ENCODE results near the gene RGS2. TPM values are rescaled to one million over a fixed set of nuclear protein-coding genes. Genes with fewer than 3 reads are reported as not detected.

RGS2 gene
- polyA plus RNA-seq, 1 of the 3 experiments (the other 2 are of a cell fraction) = 47.1 TPM

DNA sequence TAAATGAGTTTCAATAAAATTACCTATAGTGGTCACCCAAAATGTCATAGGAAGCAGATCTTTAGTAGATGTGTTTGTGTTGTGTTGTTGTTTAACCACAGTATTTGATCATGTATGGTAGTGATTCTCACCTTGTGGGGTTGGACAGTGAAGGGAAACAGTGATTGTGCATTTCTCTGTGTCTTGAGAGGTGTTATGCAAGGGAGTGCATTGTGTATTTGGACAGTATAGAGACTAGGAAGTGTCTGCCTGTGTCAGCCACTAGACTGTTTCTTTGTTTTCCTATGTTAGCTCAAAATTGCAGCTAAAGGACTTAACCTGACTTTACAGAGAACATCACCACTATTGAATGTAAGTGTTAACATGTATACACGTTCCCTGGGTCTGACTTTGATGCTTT, 6.0 kb downstream of the RGS2 start:
- 56% methylated on average over 1 of the region's 1 CpG for WGBS (ENCODE audit: low lambda C conversion rate)
- DNase-seq = no peak
- Histone ChIP-seq H3K9me3 (no peaks in the 10 kb centered on the region), H3K4me3 (ENCODE audit: low read depth in 2 of 2, low read length in 1 of 2) (no peak overlapping the region), H4K20me1 (ENCODE audit: insufficient read depth) (peaks cover 8% of the 10 kb centered on the region; the same call in 1 of the 2 replicates), H3K79me2 (ENCODE audit: insufficient read depth) (peaks cover 10% of the 10 kb centered on the region), H3K27me3 (ENCODE audit: insufficient read depth) (no peaks in the 10 kb centered on the region), H3K27ac (ENCODE audit: low read depth in 2 of 2, low read length in 1 of 2) (no peak overlapping the region), H3K9ac (no peak overlapping the region), H3K4me1 (ENCODE audit: control insufficient read depth in 1 of 2, insufficient read depth in 2 of 2, low read depth in 1 of 2, low read length in 1 of 2) (peaks cover 8 to 13% of the 10 kb centered on the region in 2 experiments; a peak in 3 of 4 replicates), H2AFZ (ENCODE audit: low read depth) (no peak overlapping the region), H3K36me3 (replicated peaks in 1 of 2; ENCODE audit: control insufficient read depth in 1 of 2, insufficient read depth in 2 of 2, low read length in 1 of 2) (peaks cover 23 to 25% of the 10 kb centered on the region in 2 experiments), H3K4me2 (no peak overlapping the region), H3K9me2 (no peaks in the 10 kb centered on the region), H3F3A (replicated peaks; ENCODE audit: insufficient read depth) (no peaks in the 10 kb centered on the region)
- ChIA-PET POLR2A (no interaction called here), CTCF (interaction anchor here (0.9 to 1.0 kb wide), 2 partner anchors 9 to 10 kb away, joined by 3 to 4 read pairs; no protein-coding TSS in a partner anchor)
- TF ChIP-seq JUND (IDR thresholded peaks at IDR 0.05) (no peak), SIN3A (IDR thresholded peaks at IDR 0.05; ENCODE audit: borderline replicate concordance, low read depth, low read length) (no peak), GABPA (IDR thresholded peaks at IDR 0.05; ENCODE audit: low read depth) (no peak), YY1 (IDR thresholded peaks at IDR 0.05; ENCODE audit: low read depth) (no peak), FOSL2 (IDR thresholded peaks at IDR 0.05; ENCODE audit: borderline replicate concordance, low read depth) (no peak), FOXJ3 (CRISPR knock-in tag; IDR thresholded peaks at IDR 0.05) (no peak), RAD21 (IDR thresholded peaks at IDR 0.05; ENCODE audit: low read length) (no peak), USF1 (IDR thresholded peaks at IDR 0.05; ENCODE audit: borderline replicate concordance, low read depth) (no peak), SMC3 (IDR thresholded peaks at IDR 0.05; ENCODE audit: low read depth, low read length) (no peak), USF2 (IDR thresholded peaks at IDR 0.05; ENCODE audit: borderline replicate concordance, low read depth, low read length) (no peak), CHD2 (IDR thresholded peaks at IDR 0.05; ENCODE audit: low read length, partially characterized antibody) (no peak), TEAD4 (IDR thresholded peaks at IDR 0.05; ENCODE audit: borderline replicate concordance, insufficient read depth) (no peak), EP300 (IDR thresholded peaks at IDR 0.05; ENCODE audit: borderline replicate concordance in 1 of 2, low read depth in 1 of 2, low read length in 1 of 2) (no peak)
- TF ChIP-seq, protein P1, sequence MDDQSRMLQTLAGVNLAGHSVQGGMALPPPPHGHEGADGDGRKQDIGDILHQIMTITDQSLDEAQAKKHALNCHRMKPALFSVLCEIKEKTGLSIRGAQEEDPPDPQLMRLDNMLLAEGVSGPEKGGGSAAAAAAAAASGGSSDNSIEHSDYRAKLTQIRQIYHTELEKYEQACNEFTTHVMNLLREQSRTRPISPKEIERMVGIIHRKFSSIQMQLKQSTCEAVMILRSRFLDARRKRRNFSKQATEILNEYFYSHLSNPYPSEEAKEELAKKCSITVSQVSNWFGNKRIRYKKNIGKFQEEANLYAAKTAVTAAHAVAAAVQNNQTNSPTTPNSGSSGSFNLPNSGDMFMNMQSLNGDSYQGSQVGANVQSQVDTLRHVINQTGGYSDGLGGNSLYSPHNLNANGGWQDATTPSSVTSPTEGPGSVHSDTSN (IDR thresholded peaks at IDR 0.05) = no peak
- TF ChIP-seq, protein P2, sequence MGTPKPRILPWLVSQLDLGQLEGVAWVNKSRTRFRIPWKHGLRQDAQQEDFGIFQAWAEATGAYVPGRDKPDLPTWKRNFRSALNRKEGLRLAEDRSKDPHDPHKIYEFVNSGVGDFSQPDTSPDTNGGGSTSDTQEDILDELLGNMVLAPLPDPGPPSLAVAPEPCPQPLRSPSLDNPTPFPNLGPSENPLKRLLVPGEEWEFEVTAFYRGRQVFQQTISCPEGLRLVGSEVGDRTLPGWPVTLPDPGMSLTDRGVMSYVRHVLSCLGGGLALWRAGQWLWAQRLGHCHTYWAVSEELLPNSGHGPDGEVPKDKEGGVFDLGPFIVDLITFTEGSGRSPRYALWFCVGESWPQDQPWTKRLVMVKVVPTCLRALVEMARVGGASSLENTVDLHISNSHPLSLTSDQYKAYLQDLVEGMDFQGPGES (IDR thresholded peaks at IDR 0.05; ENCODE audit: low read depth, low read length) = no peak
- TF ChIP-seq, protein P3, sequence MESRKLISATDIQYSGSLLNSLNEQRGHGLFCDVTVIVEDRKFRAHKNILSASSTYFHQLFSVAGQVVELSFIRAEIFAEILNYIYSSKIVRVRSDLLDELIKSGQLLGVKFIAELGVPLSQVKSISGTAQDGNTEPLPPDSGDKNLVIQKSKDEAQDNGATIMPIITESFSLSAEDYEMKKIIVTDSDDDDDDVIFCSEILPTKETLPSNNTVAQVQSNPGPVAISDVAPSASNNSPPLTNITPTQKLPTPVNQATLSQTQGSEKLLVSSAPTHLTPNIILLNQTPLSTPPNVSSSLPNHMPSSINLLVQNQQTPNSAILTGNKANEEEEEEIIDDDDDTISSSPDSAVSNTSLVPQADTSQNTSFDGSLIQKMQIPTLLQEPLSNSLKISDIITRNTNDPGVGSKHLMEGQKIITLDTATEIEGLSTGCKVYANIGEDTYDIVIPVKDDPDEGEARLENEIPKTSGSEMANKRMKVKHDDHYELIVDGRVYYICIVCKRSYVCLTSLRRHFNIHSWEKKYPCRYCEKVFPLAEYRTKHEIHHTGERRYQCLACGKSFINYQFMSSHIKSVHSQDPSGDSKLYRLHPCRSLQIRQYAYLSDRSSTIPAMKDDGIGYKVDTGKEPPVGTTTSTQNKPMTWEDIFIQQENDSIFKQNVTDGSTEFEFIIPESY (IDR thresholded peaks at IDR 0.05; ENCODE audit: borderline replicate concordance, low read depth) = no peak
